Esophagus squamous epithelium (tissue), 4 donors: Measurements from ENCODE around the gene GNPTAB.

Experiments used
- CTCF ChIP-seq, 6 experiments: fragments of 450-650 bp in 4 of 6; fragments of 200-600 bp in 2 of 6; sonication (generic) in 2 of 6; IDR thresholded peaks; one replicate each; pipeline ENCODE4 v1.5.1; 2016 to 2019; ENCODE audit warnings: antibody characterized with exemption in 6 of 6, mild to moderate bottlenecking in 4 of 6, moderate library complexity in 4 of 6
- POLR2A ChIP-seq, 4 donors: fragments of 450-650 bp; IDR thresholded peaks; one replicate each; pipeline ENCODE4 v1.6.1; 2017; ENCODE audit warnings: antibody characterized with exemption in 4 of 4, mild to moderate bottlenecking in 4 of 4, moderate library complexity in 3 of 4

- TF ChIP-seq CTCF (IDR thresholded peaks at IDR 0.05), result no peak
- no peak for TF ChIP-seq POLR2A (IDR thresholded peaks at IDR 0.05)
Measured at GRCh38 chr12:101738920-101739665, 91.7 kb downstream of the GNPTAB start, which contains the start of gene SYCP3.
